AG09319 (cell line): ENCODE data around the gene CABP4.

Experiments used
- DNase-seq: peaks from one replicate; pipeline ENCODE4 v3.0.0-alpha.2; 2010; ENCODE audit warnings: low read depth; ENCODE audit errors: extremely low read depth
- TF ChIP-seq, protein P1 (sequence below): IDR thresholded peaks from 2 replicates; pipeline ENCODE4 v1.5.1; 2011; ENCODE audit warnings: low read depth, mild to moderate bottlenecking, inconsistent platforms, low read length, moderate library complexity

Gene CABP4

DNA sequence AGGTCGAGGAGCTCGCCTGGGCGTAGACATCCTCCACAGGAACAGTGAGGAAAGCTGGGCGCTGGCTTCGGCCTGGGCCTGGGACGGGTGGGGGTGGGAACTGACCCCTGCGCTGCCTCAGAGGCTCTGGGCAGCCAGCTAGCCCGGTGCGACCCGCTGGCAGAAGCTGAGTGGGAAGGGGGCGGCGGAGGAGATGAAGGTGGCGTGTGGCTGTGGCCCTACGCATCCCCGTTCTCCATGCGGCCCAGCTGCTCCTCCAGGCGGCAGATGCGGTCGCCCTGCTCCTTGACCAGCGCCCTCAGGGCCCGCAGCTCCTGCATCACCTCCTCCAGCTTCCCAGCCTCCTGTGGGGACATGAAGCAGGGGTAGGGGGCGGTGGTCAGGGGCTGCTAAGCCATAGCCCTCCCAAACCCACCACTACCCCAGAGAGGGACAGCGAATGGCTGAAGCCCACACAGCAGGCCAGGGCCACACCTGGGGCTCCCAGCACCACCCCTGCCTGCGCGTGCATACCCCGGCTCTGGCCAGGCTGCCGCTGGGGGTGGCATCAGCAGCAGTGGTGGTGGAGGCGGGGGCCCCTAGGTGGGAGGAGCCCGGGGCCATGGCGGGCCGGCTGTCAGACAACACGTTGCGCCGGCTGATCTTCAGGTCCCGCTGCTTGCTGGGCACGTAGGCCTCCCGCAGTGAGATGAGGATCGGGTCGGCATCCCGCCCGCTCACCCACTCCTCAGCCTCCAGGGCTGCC, 16.8 kb upstream of the CABP4 start:
- DNase-seq: no peak

DNA sequence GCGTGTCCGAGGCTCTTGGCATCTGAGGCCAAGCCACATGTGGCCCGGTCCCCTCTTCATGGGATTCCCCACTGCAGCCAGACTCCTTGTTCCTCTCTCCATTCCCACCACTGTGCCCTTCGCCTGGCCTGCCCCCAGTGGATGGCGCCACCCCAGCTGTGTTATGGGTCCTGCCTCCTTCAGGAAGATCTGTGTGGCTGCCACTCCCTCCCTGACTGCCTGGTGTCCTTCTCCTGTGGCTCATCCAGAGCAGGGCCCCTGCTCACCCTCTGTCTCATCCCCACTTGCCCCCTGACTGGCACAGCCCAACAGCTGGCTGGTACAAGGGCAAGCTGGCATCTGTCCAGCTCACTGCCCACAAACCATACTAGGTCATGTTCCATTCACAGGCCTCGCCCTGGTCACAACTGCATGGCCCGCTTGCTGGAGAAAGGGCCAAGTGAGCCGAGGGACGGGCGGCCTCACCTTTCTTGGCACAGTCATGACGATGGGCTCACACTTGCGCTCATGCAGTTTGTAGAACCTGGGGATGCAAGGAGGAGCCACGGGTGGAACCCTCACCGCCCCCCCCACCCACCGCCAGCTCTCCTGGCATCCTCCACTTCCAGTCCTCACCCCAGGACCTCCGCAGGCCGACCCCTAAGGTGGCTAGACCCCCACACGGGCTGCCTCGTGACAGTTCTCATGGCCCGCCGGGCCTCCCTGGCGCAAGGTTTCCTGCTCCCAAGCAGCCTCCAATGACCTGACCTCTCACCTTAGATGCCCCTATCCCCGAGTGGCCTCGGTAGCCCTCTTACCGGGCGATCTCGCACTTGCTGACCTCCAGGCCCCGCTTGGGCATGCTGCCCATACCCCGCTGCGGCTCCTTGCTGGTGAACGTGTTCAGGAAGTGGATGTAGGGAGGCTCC, 15.6 kb upstream of the CABP4 start:
- no peak for DNase-seq
- TF ChIP-seq, protein P1, sequence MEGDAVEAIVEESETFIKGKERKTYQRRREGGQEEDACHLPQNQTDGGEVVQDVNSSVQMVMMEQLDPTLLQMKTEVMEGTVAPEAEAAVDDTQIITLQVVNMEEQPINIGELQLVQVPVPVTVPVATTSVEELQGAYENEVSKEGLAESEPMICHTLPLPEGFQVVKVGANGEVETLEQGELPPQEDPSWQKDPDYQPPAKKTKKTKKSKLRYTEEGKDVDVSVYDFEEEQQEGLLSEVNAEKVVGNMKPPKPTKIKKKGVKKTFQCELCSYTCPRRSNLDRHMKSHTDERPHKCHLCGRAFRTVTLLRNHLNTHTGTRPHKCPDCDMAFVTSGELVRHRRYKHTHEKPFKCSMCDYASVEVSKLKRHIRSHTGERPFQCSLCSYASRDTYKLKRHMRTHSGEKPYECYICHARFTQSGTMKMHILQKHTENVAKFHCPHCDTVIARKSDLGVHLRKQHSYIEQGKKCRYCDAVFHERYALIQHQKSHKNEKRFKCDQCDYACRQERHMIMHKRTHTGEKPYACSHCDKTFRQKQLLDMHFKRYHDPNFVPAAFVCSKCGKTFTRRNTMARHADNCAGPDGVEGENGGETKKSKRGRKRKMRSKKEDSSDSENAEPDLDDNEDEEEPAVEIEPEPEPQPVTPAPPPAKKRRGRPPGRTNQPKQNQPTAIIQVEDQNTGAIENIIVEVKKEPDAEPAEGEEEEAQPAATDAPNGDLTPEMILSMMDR: peak; percentile 22

More for the DNA sequence above, 16.8 kb upstream of the CABP4 start:
- TF ChIP-seq, protein P1: no peak

DNA sequence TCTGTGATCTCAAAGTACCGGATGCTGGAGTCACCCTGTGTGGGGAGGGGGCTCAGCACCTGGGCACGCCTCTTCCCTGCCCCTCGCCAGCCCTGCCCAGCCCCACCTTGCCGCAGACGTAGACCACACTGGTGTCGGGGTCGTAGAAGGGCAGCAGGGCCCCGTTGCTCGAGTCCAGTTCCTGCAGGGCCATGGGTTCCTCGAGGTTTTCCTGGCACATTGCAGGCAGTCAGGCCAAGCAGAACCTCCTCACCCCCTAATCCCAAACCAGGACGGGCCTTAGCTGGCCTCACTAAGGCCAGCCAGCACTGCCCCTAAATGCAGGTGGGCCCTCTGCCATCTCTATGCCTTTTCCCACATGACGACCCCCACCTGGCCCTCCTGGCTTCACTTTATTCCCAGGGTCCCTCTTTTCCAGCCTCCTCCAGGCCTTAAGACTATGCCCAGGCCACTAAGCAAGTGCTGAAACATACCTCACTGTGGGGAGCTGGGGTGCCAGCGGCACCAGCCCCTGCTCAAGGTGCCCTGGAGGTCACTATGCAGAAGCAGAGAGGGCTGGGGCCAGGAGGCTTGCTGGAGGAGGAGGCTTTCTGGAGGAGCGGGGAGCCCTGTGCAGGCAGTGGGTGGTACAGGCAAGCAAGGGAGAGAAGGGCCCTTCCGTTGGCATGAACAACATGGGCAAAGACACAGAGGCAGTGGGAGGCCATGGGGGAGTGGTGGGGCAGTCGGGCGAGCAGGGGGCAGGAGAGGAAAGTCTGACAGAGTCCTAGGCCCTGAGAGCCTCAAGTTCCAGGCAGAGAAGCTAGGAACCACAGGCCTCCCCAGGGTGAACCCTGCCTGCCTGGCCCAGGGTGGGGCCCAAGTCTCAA, 14.7 kb upstream of the CABP4 start:
- TF ChIP-seq, protein P1: no peak
- no peak for DNase-seq

DNA sequence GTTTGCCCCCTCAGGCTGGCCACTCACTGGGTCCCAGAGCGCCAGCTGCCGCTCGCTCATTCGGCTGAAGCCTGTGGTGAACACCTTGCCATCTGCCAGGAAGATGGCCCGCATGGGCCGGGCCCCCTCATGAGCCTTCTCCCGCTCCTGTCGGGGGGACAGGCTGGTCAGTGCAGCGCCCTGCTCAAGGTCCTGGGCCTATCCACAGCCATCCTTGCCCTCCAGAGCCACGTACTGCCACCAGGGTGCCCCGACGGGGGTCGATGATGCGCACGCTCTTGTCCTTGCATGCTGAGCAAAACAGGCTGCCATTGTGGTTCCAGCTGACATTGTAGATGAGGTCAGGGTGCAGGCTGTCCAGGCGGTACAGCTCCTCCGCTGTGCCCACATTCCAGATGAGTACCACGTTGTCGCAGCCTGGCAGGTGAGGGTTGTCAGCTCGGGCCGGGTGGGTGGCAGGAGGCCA, 14.0 kb upstream of the CABP4 start:
- DNase-seq: no peak
- TF ChIP-seq, protein P1: no peak

DNA sequence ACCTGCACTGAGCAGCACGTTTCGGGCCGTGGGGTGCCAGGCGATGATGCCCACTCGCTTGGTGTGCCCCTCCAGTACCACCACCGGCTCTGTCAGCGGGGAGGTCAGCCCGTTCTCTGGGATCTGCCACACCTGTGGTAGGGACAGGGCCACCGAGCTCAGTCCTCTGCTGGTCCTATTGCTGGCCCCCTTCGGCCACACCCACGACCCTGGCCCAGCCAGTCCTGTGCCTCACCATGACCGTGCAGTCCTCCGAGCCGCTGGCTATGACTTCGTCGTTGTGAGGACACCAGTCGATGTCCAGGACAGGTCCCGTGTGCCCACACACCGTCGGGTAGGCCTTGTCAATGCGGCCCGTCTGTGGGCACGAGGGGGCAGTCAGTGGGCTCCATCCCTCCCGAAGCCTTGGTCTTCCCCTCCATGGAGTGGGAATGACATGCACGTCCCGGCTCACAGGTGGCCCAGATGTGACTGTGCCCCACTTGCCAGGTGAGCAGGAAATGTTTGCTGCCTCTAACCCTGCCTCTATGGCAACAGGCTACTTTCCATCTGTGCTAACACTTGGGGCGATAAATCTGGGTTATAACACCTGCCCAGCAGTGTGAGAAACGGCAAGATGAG, 13.3 kb upstream of the CABP4 start:
- TF ChIP-seq, protein P1: no peak
- no peak for DNase-seq

DNA sequence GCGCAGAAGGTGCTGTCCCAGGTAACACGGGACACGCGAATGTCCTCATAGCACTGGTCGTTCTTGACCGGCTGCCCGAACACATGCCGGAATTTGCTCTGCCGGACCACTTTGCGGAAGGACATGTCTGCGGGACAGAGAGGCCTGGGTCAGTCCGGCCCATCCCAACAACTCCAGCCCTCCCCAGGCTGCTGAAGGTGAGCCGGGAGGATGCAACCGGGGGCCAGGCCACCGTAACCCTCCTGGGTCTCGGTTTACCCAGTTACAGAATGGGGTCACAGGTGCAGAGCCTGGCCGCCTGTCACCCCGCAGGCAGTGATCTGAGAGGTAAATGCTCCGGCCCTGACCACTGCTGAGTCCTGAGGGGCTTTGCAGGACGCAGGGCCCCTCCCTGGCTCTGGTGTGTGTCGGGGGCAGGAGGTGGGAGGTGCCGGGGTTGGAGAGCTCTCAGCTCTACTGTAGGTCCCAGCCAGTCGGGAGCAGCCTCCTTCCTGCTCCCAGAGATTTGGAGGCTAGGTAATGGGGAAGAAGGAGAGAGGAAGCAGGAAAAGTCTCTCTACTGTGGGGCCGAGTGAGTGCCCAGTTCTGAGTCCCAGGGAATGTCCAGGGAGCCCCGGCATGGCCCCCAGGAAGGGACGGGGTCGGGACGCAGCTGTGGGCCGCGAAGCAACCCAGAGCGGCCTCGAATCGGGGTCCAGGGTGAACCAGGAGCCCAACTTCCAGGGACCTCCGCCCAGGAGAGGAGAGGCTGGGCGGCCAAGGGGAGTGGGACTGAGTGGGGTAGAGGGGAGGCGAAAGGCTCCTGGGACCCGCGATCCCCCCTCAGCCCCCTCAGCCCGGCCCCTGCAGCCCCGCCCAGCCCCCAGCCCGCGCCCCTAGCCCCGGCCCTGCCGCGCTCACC, 12.4 kb upstream of the CABP4 start:
- DNase-seq: no peak
- TF ChIP-seq, protein P1: no peak
